Cardiac muscle cell (in vitro differentiated cells and primary cell): ENCODE data around the gene CALN1. TPM values are rescaled to one million over a fixed set of nuclear protein-coding genes. Genes with fewer than 3 reads are reported as not detected.

Experiments used
- DNase-seq, 2 donors: peaks; one replicate each; pipeline versions ENCODE4 v3.0.0 to v3.0.0-alpha.2; 2010 to 2017; ENCODE audit warnings: low read depth in 1 of 2, low spot score in 1 of 2
- H3K27ac ChIP-seq: fragments of 200-600 bp; sonication (generic); 2 replicates; pipeline ENCODE4 v1.5.1; 2016
- H3K27me3 ChIP-seq: fragments of 200-600 bp; sonication (generic); 2 replicates; pipeline ENCODE4 v1.6.0; 2016; ENCODE audit warnings: control low read depth
- H3K36me3 ChIP-seq: fragments of 200-600 bp; sonication (generic); 2 replicates; pipeline ENCODE4 v1.5.1; 2016; ENCODE audit warnings: control low read depth
- H3K4me1 ChIP-seq: fragments of 200-600 bp; sonication (generic); 2 replicates; pipeline ENCODE4 v1.8.1; 2017; ENCODE audit warnings: low read depth, mild to moderate bottlenecking, mixed run types
- H3K4me3 ChIP-seq: fragments of 200-600 bp; sonication (generic); 2 replicates; pipeline ENCODE4 v1.5.1; 2016; ENCODE audit warnings: mild to moderate bottlenecking
- H3K9me3 ChIP-seq: fragments of 200-600 bp; sonication (generic); 2 replicates; pipeline ENCODE4 v1.5.1; 2017; ENCODE audit warnings: low read depth, mild to moderate bottlenecking, control low read depth
- polyA plus RNA-seq: library from polyadenylated mRNA; unstranded; fragments of >200 nt; fragmentation: Nextera tagmentation; extraction: Ambion mirVana; gene quantifications from 2 replicates; pipeline ENCODE4 v1.2.1, GENCODE V29; 2016
- total RNA-seq: library from RNA; depleted of rRNA; stranded (reverse); fragments of >200 nt; gene quantifications from 2 replicates; pipeline ENCODE4 v1.2.3, GENCODE V29; 2016
- TF ChIP-seq, protein P1 (sequence below): IDR thresholded peaks from 2 replicates; pipeline ENCODE4 v1.5.1; 2012; ENCODE audit warnings: low read depth, mild to moderate bottlenecking, low read length

The CALN1 gene
- total and polyA plus RNA-seq, 2 experiments from 2014 or later: 0.03 to 0.18 TPM

- TF ChIP-seq, protein P1, sequence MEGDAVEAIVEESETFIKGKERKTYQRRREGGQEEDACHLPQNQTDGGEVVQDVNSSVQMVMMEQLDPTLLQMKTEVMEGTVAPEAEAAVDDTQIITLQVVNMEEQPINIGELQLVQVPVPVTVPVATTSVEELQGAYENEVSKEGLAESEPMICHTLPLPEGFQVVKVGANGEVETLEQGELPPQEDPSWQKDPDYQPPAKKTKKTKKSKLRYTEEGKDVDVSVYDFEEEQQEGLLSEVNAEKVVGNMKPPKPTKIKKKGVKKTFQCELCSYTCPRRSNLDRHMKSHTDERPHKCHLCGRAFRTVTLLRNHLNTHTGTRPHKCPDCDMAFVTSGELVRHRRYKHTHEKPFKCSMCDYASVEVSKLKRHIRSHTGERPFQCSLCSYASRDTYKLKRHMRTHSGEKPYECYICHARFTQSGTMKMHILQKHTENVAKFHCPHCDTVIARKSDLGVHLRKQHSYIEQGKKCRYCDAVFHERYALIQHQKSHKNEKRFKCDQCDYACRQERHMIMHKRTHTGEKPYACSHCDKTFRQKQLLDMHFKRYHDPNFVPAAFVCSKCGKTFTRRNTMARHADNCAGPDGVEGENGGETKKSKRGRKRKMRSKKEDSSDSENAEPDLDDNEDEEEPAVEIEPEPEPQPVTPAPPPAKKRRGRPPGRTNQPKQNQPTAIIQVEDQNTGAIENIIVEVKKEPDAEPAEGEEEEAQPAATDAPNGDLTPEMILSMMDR: no peak
- Histone ChIP-seq H3K27me3 (peaks cover 46% of the 10 kb centered on the region), H3K4me1 (peaks cover 4% of the 10 kb centered on the region), H3K4me3 (peak overlapping the region; percentile 32), H3K36me3 (no peaks in the 10 kb centered on the region), H3K9me3 (no peaks in the 10 kb centered on the region), H3K27ac (no peak overlapping the region)
- DNase-seq: peak in 1 of 2 donors; percentile 22
Observed at GRCh38 chr7:72335561-72336381, 76.4 kb downstream of the CALN1 start.

- no peak for DNase-seq
- H3K4me3 ChIP-seq: no peak overlapping the region
- H3K27me3 ChIP-seq: peaks cover 46% of the 10 kb centered on the region
- H3K4me1 ChIP-seq: peaks cover 4% of the 10 kb centered on the region
- H3K9me3 ChIP-seq: no peaks in the 10 kb centered on the region
- TF ChIP-seq, protein P1: no peak
- H3K36me3 ChIP-seq: no peaks in the 10 kb centered on the region
- no peak overlapping the region for H3K27ac ChIP-seq
Observed at GRCh38 chr7:72334698-72335097, 77.4 kb downstream of the CALN1 start.

- no peaks in the 10 kb centered on the region for H3K9me3 ChIP-seq
Observed at GRCh38 chr7:72334066-72334465, 78.1 kb downstream of the CALN1 start.

DNA sequence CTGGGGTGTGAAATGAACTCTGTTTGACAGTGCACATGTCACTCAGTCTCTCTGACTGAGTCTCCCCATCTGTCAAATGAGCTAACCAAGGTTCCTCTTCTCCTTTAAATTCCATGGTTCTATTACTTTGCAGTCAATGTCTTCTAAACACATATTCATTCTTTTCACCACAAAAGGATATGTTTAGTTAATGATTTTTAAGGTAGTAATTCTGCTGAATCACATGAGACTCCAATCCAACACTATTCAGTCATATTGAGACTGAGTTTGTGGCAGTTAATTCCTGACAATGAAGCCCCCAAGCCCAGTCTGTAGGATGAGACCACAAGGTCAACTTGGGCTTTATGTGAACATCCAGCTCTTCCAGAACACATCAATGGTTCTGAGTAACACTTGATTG lies 85.3 kb downstream of the CALN1 start:
- no peaks in the 10 kb centered on the region for H3K4me1 ChIP-seq
- H3K27ac ChIP-seq: no peak overlapping the region
- no peak overlapping the region for H3K4me3 ChIP-seq
- H3K27me3 ChIP-seq: no peaks in the 10 kb centered on the region
- TF ChIP-seq, protein P1: no peak
- H3K9me3 ChIP-seq: no peaks in the 10 kb centered on the region
- no peak for DNase-seq
- H3K36me3 ChIP-seq: no peaks in the 10 kb centered on the region

More at GRCh38 chr7:72334066-72334465, 78.1 kb downstream of the CALN1 start:
- H3K27ac ChIP-seq: no peak overlapping the region
- peaks cover 4% of the 10 kb centered on the region for H3K4me1 ChIP-seq
- no peak for DNase-seq
- H3K27me3 ChIP-seq: peaks cover 46% of the 10 kb centered on the region
- H3K4me3 ChIP-seq: no peak overlapping the region
- no peaks in the 10 kb centered on the region for H3K36me3 ChIP-seq
- TF ChIP-seq, protein P1: no peak

GRCh38 chr7:72326365-72326764 lies 85.8 kb downstream of the CALN1 start:
- no peaks in the 10 kb centered on the region for H3K4me1 ChIP-seq
- no peaks in the 10 kb centered on the region for H3K9me3 ChIP-seq
- TF ChIP-seq, protein P1: no peak
- H3K27ac ChIP-seq: no peak overlapping the region
- H3K4me3 ChIP-seq: no peak overlapping the region
- no peaks in the 10 kb centered on the region for H3K36me3 ChIP-seq
- no peak for DNase-seq
- H3K27me3 ChIP-seq: no peaks in the 10 kb centered on the region
